Erythroblast (primary cell): Measurements from ENCODE around the gene NOX3.

Experiments used
- GATA1 ChIP-seq: IDR thresholded peaks from 2 replicates; pipeline ENCODE4 v1.6.1; 2011; ENCODE audit warnings: low read depth, mild to moderate bottlenecking, control low read depth, low read length, moderate library complexity
- POLR2A ChIP-seq: IDR thresholded peaks from 2 replicates; pipeline ENCODE4 v1.6.1; 2011; ENCODE audit warnings: mild to moderate bottlenecking, low read length

- TF ChIP-seq POLR2A (no peak), GATA1 (no peak)
These were observed 48.8 kb downstream of the NOX3 start for GRCh38 chr6:155406801-155407200.
